GM23338 (cell line): ENCODE data around the gene HK1. TPM values are rescaled to one million over a fixed set of nuclear protein-coding genes. Genes with fewer than 3 reads are reported as not detected.

Source experiments
- ATAC-seq: fragments of 200-7000 bp; cut with Tn5 transposase; 3 replicates; pipeline ENCODE4 v1.9.1; 2020
- DNase-seq: peaks from one replicate; pipeline ENCODE4 v3.0.0-alpha.2; 2015; ENCODE audit warnings: low spot score
- H2AFZ ChIP-seq: fragments of 200-600 bp; sonication (generic); 2 replicates; pipeline ENCODE4 v1.8.0; 2016; ENCODE audit warnings: antibody characterized with exemption, mild to moderate bottlenecking, moderate library complexity
- H3F3A ChIP-seq: fragments of 200-600 bp; sonication (generic); replicated peaks from 2 replicates; pipeline ENCODE4 v1.8.0; 2017; ENCODE audit warnings: antibody characterized with exemption, mixed run types, low read depth
- H3K27ac ChIP-seq: fragments of 200-600 bp; sonication (generic); 2 replicates; pipeline ENCODE4 v1.6.1; 2016; ENCODE audit warnings: low read depth
- H3K27me3 ChIP-seq: fragments of 200-600 bp; sonication (generic); 2 replicates; pipeline ENCODE4 v1.8.0; 2016; ENCODE audit warnings: mild to moderate bottlenecking, mixed run types, moderate library complexity; ENCODE audit not compliant: insufficient read depth
- H3K36me3 ChIP-seq: fragments of 200-600 bp; sonication (generic); 2 replicates; pipeline ENCODE4 v1.8.0; 2016; ENCODE audit warnings: mild to moderate bottlenecking; ENCODE audit not compliant: insufficient read depth
- H3K4me1 ChIP-seq: fragments of 200-600 bp; sonication (generic); 2 replicates; pipeline ENCODE4 v1.8.0; 2016; ENCODE audit warnings: mild to moderate bottlenecking, moderate library complexity; ENCODE audit not compliant: insufficient read depth
- H3K4me2 ChIP-seq: fragments of 200-600 bp; sonication (generic); 2 replicates; pipeline ENCODE4 v1.7.1; 2017; ENCODE audit warnings: mixed run types
- H3K4me3 ChIP-seq: fragments of 200-600 bp; sonication (generic); 2 replicates; pipeline ENCODE4 v1.6.1; 2016; ENCODE audit warnings: mixed run types
- H3K79me2 ChIP-seq: fragments of 200-600 bp; sonication (generic); replicated peaks from 2 replicates; pipeline ENCODE4 v1.8.0; 2017; ENCODE audit warnings: mild to moderate bottlenecking; ENCODE audit not compliant: insufficient read depth
- H3K9me2 ChIP-seq: fragments of 200-600 bp; sonication (generic); 2 replicates; pipeline ENCODE4 v1.8.0; 2017; ENCODE audit not compliant: insufficient read depth
- H4K20me1 ChIP-seq: fragments of 200-600 bp; sonication (generic); replicated peaks from 2 replicates; pipeline ENCODE4 v1.8.0; 2017; ENCODE audit warnings: mild to moderate bottlenecking; ENCODE audit not compliant: insufficient read depth
- H3K27ac Mint-ChIP-seq: 2 replicates; pipeline ENCODE4 v1.8.0; 2020; ENCODE audit warnings: inconsistent platforms, mild to moderate bottlenecking, moderate library complexity, mixed read lengths
- H3K27me3 Mint-ChIP-seq: 3 replicates; pipeline ENCODE4 v1.8.0; 2022; ENCODE audit warnings: low read depth, mild to moderate bottlenecking, moderate library complexity, mixed read lengths, inconsistent platforms; ENCODE audit not compliant: insufficient read depth, poor library complexity
- H3K36me3 Mint-ChIP-seq: 3 replicates; pipeline ENCODE4 v1.8.0; 2021; ENCODE audit warnings: low read depth, mild to moderate bottlenecking, inconsistent platforms, moderate library complexity, mixed read lengths
- H3K4me1 Mint-ChIP-seq: 3 replicates; pipeline ENCODE4 v1.8.0; 2020; ENCODE audit warnings: mild to moderate bottlenecking, inconsistent platforms, mixed read lengths
- H3K4me3 Mint-ChIP-seq: 3 replicates; pipeline ENCODE4 v1.8.0; 2021; ENCODE audit warnings: moderate library complexity, mild to moderate bottlenecking, inconsistent platforms, mixed read lengths
- H3K9me3 Mint-ChIP-seq: 3 replicates; pipeline ENCODE4 v1.8.0; 2020; ENCODE audit warnings: moderate library complexity, mild to moderate bottlenecking, inconsistent platforms, mixed read lengths
- CREB1 ChIP-seq: fragments of 250-450 bp; sonication (Bioruptor Pico); IDR thresholded peaks from 2 replicates; pipeline ENCODE4 v1.5.0; 2020; ENCODE audit warnings: low read depth, mild to moderate bottlenecking, moderate library complexity
- CTCF ChIP-seq, 2 experiments: fragments of 200-600 bp in 1 of 2; sonication (generic) in 1 of 2; conservative IDR thresholded peaks; 2 replicates each; pipeline versions ENCODE4 v1.5.1 to v1.6.1; 2016 to 2017; ENCODE audit warnings: antibody characterized with exemption in 2 of 2, low read depth in 2 of 2, mild to moderate bottlenecking in 2 of 2, moderate library complexity in 1 of 2
- EZH2 ChIP-seq: fragments of 200-600 bp; sonication (generic); IDR thresholded peaks from one replicate; pipeline ENCODE4 v1.8.0; 2017; ENCODE audit warnings: antibody characterized with exemption, mild to moderate bottlenecking, low read depth; ENCODE audit not compliant: unreplicated experiment
- EZH2phosphoT487 ChIP-seq: fragments of 200-600 bp; sonication (generic); IDR thresholded peaks from one replicate; pipeline ENCODE4 v1.8.1; 2018; ENCODE audit warnings: antibody characterized with exemption; ENCODE audit not compliant: unreplicated experiment
- JUNB ChIP-seq: IDR thresholded peaks from one replicate; pipeline ENCODE4 v1.6.1; 2016; ENCODE audit warnings: antibody characterized with exemption; ENCODE audit not compliant: unreplicated experiment
- POLR2AphosphoS5 ChIP-seq: IDR thresholded peaks from 2 replicates; pipeline ENCODE4 v1.6.1; 2016; ENCODE audit warnings: antibody characterized with exemption, low read depth
- STAT1 ChIP-seq: IDR thresholded peaks from one replicate; pipeline ENCODE4 v1.6.1; 2016; ENCODE audit warnings: antibody characterized with exemption; ENCODE audit not compliant: unreplicated experiment
- ZNF331 ChIP-seq: fragments of 250-450 bp; sonication (Bioruptor Pico); IDR thresholded peaks from 2 replicates; pipeline ENCODE4 v1.5.0; 2020; ENCODE audit warnings: low read depth, mild to moderate bottlenecking, moderate library complexity
- ZNF462 ChIP-seq: fragments of 250-450 bp; sonication (Bioruptor Pico); IDR thresholded peaks from 2 replicates; pipeline ENCODE4 v1.5.0; 2020; ENCODE audit warnings: mild to moderate bottlenecking, moderate library complexity
- polyA plus RNA-seq: library from polyadenylated mRNA; unstranded; fragments of >200 nt; fragmentation: Nextera tagmentation; extraction: Ambion mirVana; gene quantifications from 2 replicates; pipeline ENCODE4 v1.2.1, GENCODE V29; 2016
- total RNA-seq: library from RNA; depleted of rRNA; stranded (reverse); fragments of >200 nt; shearing (Covaris generic); gene quantifications from 2 replicates; pipeline ENCODE4 v1.2.3, GENCODE V29; 2014
- TF ChIP-seq, protein P1 (sequence below): IDR thresholded peaks from one replicate; pipeline ENCODE4 v1.6.1; 2018; ENCODE audit warnings: antibody characterized with exemption; ENCODE audit not compliant: unreplicated experiment
- TF ChIP-seq, protein P2 (sequence below): IDR thresholded peaks from 2 replicates; pipeline ENCODE4 v1.6.1; 2016; ENCODE audit warnings: antibody characterized with exemption

HK1 gene
- total and polyA plus RNA-seq, 2 experiments from 2014 or later: 76.6 to 229 TPM

DNA sequence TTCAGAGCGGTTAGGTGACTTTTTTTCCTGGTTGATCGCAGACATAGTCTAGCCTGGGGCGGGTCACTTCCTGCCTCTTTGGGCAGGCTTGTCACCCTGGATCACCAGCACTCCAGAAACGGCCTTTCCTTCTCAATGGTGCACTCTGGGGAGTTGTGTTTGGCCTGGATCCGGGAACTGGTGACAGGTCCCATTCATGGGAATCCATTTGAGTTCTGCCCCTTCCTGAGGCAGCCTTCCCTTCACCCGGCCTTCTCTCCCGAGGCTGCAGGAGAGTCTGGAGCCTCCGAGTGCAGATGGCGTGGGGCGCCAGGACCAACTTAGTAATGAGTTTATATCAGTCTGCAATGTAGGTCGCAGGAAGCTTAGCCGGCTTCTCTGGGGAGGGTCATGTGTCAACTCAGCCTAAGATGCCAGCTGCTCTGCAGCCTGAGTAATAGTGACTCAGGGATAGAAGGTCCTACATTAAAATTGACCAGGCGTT is 84.2 kb downstream of the HK1 start:
- no peak overlapping the region for H3K4me3 ChIP-seq
- no peak for TF ChIP-seq ZNF462
- no peak for TF ChIP-seq STAT1
- no peak for TF ChIP-seq EZH2
- no peak for TF ChIP-seq ZNF331 (CRISPR knock-in tag)
- TF ChIP-seq, protein P1, sequence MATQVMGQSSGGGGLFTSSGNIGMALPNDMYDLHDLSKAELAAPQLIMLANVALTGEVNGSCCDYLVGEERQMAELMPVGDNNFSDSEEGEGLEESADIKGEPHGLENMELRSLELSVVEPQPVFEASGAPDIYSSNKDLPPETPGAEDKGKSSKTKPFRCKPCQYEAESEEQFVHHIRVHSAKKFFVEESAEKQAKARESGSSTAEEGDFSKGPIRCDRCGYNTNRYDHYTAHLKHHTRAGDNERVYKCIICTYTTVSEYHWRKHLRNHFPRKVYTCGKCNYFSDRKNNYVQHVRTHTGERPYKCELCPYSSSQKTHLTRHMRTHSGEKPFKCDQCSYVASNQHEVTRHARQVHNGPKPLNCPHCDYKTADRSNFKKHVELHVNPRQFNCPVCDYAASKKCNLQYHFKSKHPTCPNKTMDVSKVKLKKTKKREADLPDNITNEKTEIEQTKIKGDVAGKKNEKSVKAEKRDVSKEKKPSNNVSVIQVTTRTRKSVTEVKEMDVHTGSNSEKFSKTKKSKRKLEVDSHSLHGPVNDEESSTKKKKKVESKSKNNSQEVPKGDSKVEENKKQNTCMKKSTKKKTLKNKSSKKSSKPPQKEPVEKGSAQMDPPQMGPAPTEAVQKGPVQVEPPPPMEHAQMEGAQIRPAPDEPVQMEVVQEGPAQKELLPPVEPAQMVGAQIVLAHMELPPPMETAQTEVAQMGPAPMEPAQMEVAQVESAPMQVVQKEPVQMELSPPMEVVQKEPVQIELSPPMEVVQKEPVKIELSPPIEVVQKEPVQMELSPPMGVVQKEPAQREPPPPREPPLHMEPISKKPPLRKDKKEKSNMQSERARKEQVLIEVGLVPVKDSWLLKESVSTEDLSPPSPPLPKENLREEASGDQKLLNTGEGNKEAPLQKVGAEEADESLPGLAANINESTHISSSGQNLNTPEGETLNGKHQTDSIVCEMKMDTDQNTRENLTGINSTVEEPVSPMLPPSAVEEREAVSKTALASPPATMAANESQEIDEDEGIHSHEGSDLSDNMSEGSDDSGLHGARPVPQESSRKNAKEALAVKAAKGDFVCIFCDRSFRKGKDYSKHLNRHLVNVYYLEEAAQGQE: no peak
- no peak for TF ChIP-seq JUNB
- no peak for TF ChIP-seq POLR2AphosphoS5
- TF ChIP-seq CREB1 (CRISPR knock-in tag): no peak
- no peak for TF ChIP-seq CTCF (conservative IDR thresholded peaks at IDR 0.05; ENCODE audit: low read depth in 2 of 2)
- TF ChIP-seq, protein P2, sequence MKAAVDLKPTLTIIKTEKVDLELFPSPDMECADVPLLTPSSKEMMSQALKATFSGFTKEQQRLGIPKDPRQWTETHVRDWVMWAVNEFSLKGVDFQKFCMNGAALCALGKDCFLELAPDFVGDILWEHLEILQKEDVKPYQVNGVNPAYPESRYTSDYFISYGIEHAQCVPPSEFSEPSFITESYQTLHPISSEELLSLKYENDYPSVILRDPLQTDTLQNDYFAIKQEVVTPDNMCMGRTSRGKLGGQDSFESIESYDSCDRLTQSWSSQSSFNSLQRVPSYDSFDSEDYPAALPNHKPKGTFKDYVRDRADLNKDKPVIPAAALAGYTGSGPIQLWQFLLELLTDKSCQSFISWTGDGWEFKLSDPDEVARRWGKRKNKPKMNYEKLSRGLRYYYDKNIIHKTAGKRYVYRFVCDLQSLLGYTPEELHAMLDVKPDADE: no peak
- no peak for TF ChIP-seq EZH2phosphoT487
- no peak for DNase-seq
- peaks cover 25% of the 10 kb centered on the region for H3K4me1 ChIP-seq
- H3K36me3 Mint-ChIP-seq: peaks cover 41% of the 10 kb centered on the region
- H3K27ac ChIP-seq: peak overlapping the region; percentile 69; the same call in 1 of the 2 replicates
- peaks cover 15% of the 10 kb centered on the region for H4K20me1 ChIP-seq
- H3K27me3 ChIP-seq: no peaks in the 10 kb centered on the region
- peaks cover 37% of the 10 kb centered on the region for H3K4me1 Mint-ChIP-seq
- peaks cover 82% of the 10 kb centered on the region for H3K79me2 ChIP-seq
- no peak overlapping the region for H2AFZ ChIP-seq
- ATAC-seq: no peak
- H3K9me3 Mint-ChIP-seq: no peaks in the 10 kb centered on the region
- peaks cover 13% of the 10 kb centered on the region for H3K36me3 ChIP-seq
- H3K27me3 Mint-ChIP-seq: peaks cover 9% of the 10 kb centered on the region
- H3K4me2 ChIP-seq: no peak overlapping the region
- peaks cover 4% of the 10 kb centered on the region; the same call in 1 of the 2 replicates for H3F3A ChIP-seq
- H3K9me2 ChIP-seq: no peaks in the 10 kb centered on the region
- peak overlapping the region; percentile 46; the same call in 1 of the 2 replicates for H3K27ac Mint-ChIP-seq
- no peak overlapping the region for H3K4me3 Mint-ChIP-seq
